Neural cell (in vitro differentiated cells): ENCODE measurements around the gene RPS6KA2.

Source experiments
- CTCF ChIP-seq: fragments of 450-650 bp; IDR thresholded peaks from 2 replicates; pipeline ENCODE4 v1.5.1; 2014; ENCODE audit warnings: antibody characterized with exemption, mild to moderate bottlenecking, moderate library complexity; ENCODE audit not compliant: poor library complexity, severe bottlenecking
- EZH2 ChIP-seq: fragments of 200-600, 300-800 bp; shearing (Covaris generic), sonication (generic); IDR thresholded peaks from 2 replicates; pipeline ENCODE4 v1.6.1; 2014; ENCODE audit warnings: antibody characterized with exemption, low read length, borderline replicate concordance, mild to moderate bottlenecking; ENCODE audit not compliant: insufficient read depth, poor library complexity, severe bottlenecking
- RAD21 ChIP-seq: fragments of 450-650 bp; conservative IDR thresholded peaks from 2 replicates; pipeline ENCODE4 v1.6.1; 2014; ENCODE audit warnings: antibody characterized with exemption, mild to moderate bottlenecking, moderate library complexity
- SMC3 ChIP-seq: fragments of 450-650 bp; conservative IDR thresholded peaks from 2 replicates; pipeline ENCODE4 v1.6.1; 2014; ENCODE audit warnings: antibody characterized with exemption, mild to moderate bottlenecking, moderate library complexity; ENCODE audit not compliant: poor library complexity

- TF ChIP-seq RAD21 = no peak
- no peak for TF ChIP-seq SMC3
- TF ChIP-seq CTCF = no peak
- no peak for TF ChIP-seq EZH2
Observed at GRCh38 chr6:166616261-166617238, 10.5 kb downstream of the RPS6KA2 start.
